ENCODE results near the gene SVIL. TPM values are rescaled to one million over a fixed set of nuclear protein-coding genes. Genes with fewer than 3 reads are reported as not detected.
"Not testable (repeated sequence)": the region's sequence is repeated elsewhere in the genome, so short reads cannot be mapped to it uniquely, and the experiment has no call there.

SVIL gene
- total and polyA plus RNA-seq, 2 experiments from 2014 or later = 252 to 412 TPM

GRCh38 chr10:29578457-29578856 is 56.3 kb downstream of the SVIL start:
- no peak overlapping the region for H3K4me3 ChIP-seq
- H3K36me3 ChIP-seq = peaks cover 12% of the 10 kb centered on the region
- TF ChIP-seq, protein P1, sequence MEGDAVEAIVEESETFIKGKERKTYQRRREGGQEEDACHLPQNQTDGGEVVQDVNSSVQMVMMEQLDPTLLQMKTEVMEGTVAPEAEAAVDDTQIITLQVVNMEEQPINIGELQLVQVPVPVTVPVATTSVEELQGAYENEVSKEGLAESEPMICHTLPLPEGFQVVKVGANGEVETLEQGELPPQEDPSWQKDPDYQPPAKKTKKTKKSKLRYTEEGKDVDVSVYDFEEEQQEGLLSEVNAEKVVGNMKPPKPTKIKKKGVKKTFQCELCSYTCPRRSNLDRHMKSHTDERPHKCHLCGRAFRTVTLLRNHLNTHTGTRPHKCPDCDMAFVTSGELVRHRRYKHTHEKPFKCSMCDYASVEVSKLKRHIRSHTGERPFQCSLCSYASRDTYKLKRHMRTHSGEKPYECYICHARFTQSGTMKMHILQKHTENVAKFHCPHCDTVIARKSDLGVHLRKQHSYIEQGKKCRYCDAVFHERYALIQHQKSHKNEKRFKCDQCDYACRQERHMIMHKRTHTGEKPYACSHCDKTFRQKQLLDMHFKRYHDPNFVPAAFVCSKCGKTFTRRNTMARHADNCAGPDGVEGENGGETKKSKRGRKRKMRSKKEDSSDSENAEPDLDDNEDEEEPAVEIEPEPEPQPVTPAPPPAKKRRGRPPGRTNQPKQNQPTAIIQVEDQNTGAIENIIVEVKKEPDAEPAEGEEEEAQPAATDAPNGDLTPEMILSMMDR (IDR thresholded peaks at IDR 0.05; ENCODE audit: low read depth, low read length) = no peak
- H3K4me1 ChIP-seq (ENCODE audit: low read depth) = no peaks in the 10 kb centered on the region
- H3K27ac ChIP-seq = no peak overlapping the region
- H3K9me3 ChIP-seq (ENCODE audit: low read depth) = no peaks in the 10 kb centered on the region
- H3K27me3 ChIP-seq = no peaks in the 10 kb centered on the region
- no peak for DNase-seq (ENCODE audit: low read depth in 1 of 2, low spot score in 1 of 2)

DNA sequence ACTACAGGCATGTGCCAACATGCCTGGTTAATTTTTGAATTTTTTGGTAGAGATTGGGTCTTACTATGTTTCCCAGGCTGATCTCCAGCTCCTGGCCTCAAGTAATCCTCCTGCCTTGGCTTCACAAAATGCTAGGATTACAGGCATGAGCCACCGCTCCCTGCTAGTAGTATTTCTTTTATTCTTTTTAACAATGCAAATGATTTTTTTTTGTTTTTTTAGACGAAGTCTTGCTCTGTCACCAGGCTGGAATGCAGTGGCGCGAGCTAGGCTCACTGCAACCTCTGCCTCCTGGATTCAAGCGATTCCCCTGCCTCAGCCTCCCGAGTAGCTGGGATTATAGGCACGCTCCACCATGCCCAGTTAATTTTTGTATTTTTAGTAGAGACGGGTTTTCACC is 58.1 kb downstream of the SVIL start:
- TF ChIP-seq, protein P1 (IDR thresholded peaks at IDR 0.05; ENCODE audit: low read depth, low read length) = no peak
- Histone ChIP-seq H3K9me3 (ENCODE audit: low read depth) (no peaks in the 10 kb centered on the region), H3K36me3 (peaks cover 12% of the 10 kb centered on the region), H3K27ac (peak overlapping the region; percentile 41), H3K27me3 (no peaks in the 10 kb centered on the region), H3K4me3 (no peak overlapping the region), H3K4me1 (ENCODE audit: low read depth) (no peaks in the 10 kb centered on the region)
- no peak for DNase-seq (ENCODE audit: low read depth in 1 of 2, low spot score in 1 of 2)

- no peak overlapping the region for H3K4me3 ChIP-seq
- TF ChIP-seq, protein P1 (IDR thresholded peaks at IDR 0.05; ENCODE audit: low read depth, low read length) = no peak
- no peaks in the 10 kb centered on the region for H3K9me3 ChIP-seq (ENCODE audit: low read depth)
- no peaks in the 10 kb centered on the region for H3K27me3 ChIP-seq
- peaks cover under 1% of the 10 kb centered on the region for H3K4me1 ChIP-seq (ENCODE audit: low read depth)
- H3K36me3 ChIP-seq = peaks cover 12% of the 10 kb centered on the region
- peak overlapping the region; percentile 22 for H3K27ac ChIP-seq
- no peak for DNase-seq (ENCODE audit: low read depth in 1 of 2, low spot score in 1 of 2)
Measured at GRCh38 chr10:29575098-29575455, 59.7 kb downstream of the SVIL start.

- DNase-seq (ENCODE audit: low read depth in 1 of 2, low spot score in 1 of 2); H3K4me3 ChIP-seq; H3K9me3 ChIP-seq (ENCODE audit: low read depth); H3K4me1 ChIP-seq (ENCODE audit: low read depth); H3K27me3 ChIP-seq: not testable (repeated sequence)
- peak overlapping the region; percentile 22 for H3K27ac ChIP-seq
- H3K36me3 ChIP-seq = peaks cover 12% of the 10 kb centered on the region
Measured at GRCh38 chr10:29574212-29575097, 60.3 kb downstream of the SVIL start.

- not testable (repeated sequence) for H3K27ac ChIP-seq; H3K4me3 ChIP-seq; H3K27me3 ChIP-seq; H3K9me3 ChIP-seq (ENCODE audit: low read depth); DNase-seq (ENCODE audit: low read depth in 1 of 2, low spot score in 1 of 2); H3K36me3 ChIP-seq
- peaks cover 12% of the 10 kb centered on the region for H3K4me1 ChIP-seq (ENCODE audit: low read depth)
Measured at GRCh38 chr10:29570248-29570647, 64.5 kb downstream of the SVIL start.

- no peak overlapping the region for H3K4me3 ChIP-seq
- peaks cover 6% of the 10 kb centered on the region for H3K36me3 ChIP-seq
- peaks cover 12% of the 10 kb centered on the region for H3K4me1 ChIP-seq (ENCODE audit: low read depth)
- H3K27ac ChIP-seq = peak overlapping the region; percentile 9
- TF ChIP-seq, protein P1 (IDR thresholded peaks at IDR 0.05; ENCODE audit: low read depth, low read length) = no peak
- no peak for DNase-seq (ENCODE audit: low read depth in 1 of 2, low spot score in 1 of 2)
- H3K9me3 ChIP-seq (ENCODE audit: low read depth) = no peaks in the 10 kb centered on the region
- no peaks in the 10 kb centered on the region for H3K27me3 ChIP-seq
Measured at GRCh38 chr10:29569795-29570194, 65.0 kb downstream of the SVIL start.
